ENCODE data around the gene ZFYVE26.

DNA sequence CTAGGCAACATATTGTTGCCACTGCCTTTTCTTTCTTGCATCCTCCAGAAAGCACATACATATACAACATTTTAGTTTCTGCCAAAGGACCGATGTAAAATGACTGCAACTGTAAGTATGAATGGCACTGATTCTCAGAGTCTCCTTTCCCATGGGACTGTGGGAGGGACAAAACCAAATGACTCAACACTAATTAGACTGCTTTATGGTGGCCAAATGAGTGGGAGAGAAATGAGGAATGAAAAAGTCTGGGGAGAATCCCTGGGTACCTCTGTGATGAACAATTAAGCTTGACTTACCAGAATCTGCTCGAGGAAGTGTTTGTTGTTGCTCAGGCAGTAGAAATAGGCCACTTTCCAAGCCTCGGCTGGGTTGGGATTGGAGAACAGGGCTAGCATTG lies 10.1 kb downstream of the ZFYVE26 start:
- TF ChIP-seq TAF1 (IDR thresholded peaks at IDR 0.05; ENCODE audit: low read depth) (no peak), RAD21 (IDR thresholded peaks at IDR 0.05; ENCODE audit: low read depth) (no peak), EP300 (IDR thresholded peaks at IDR 0.05; ENCODE audit: borderline replicate concordance) (no peak)
- TF ChIP-seq, protein P1, sequence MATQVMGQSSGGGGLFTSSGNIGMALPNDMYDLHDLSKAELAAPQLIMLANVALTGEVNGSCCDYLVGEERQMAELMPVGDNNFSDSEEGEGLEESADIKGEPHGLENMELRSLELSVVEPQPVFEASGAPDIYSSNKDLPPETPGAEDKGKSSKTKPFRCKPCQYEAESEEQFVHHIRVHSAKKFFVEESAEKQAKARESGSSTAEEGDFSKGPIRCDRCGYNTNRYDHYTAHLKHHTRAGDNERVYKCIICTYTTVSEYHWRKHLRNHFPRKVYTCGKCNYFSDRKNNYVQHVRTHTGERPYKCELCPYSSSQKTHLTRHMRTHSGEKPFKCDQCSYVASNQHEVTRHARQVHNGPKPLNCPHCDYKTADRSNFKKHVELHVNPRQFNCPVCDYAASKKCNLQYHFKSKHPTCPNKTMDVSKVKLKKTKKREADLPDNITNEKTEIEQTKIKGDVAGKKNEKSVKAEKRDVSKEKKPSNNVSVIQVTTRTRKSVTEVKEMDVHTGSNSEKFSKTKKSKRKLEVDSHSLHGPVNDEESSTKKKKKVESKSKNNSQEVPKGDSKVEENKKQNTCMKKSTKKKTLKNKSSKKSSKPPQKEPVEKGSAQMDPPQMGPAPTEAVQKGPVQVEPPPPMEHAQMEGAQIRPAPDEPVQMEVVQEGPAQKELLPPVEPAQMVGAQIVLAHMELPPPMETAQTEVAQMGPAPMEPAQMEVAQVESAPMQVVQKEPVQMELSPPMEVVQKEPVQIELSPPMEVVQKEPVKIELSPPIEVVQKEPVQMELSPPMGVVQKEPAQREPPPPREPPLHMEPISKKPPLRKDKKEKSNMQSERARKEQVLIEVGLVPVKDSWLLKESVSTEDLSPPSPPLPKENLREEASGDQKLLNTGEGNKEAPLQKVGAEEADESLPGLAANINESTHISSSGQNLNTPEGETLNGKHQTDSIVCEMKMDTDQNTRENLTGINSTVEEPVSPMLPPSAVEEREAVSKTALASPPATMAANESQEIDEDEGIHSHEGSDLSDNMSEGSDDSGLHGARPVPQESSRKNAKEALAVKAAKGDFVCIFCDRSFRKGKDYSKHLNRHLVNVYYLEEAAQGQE (IDR thresholded peaks at IDR 0.05; ENCODE audit: low read depth) = no peak

Data from Ishikawa (cell line).